Suppressor macrophage (primary cell): Measurements from ENCODE around the gene GOPC.
A peak's percentile ranks its signal among the peaks of the same experiment; 100 is the strongest.
"Not testable (repeated sequence)": the region's sequence is repeated elsewhere in the genome, so short reads cannot be mapped to it uniquely, and the experiment has no call there.

Experiments used
- DNase-seq, 4 experiments: peaks; one replicate each; pipeline ENCODE4 v3.0.0-alpha.2; 2020 to 2022
- total RNA-seq, 17 experiments: gene quantifications; one replicate each; lab custom pipeline; 2026; ENCODE audit warnings: mixed read lengths in 6 of 17, inconsistent platforms in 3 of 17; lab: John Stamatoyannopoulos, UW

The GOPC gene
- total RNA-seq: 27.3 to 49.0 (median 31.8) reads per million in 17 experiments

DNA sequence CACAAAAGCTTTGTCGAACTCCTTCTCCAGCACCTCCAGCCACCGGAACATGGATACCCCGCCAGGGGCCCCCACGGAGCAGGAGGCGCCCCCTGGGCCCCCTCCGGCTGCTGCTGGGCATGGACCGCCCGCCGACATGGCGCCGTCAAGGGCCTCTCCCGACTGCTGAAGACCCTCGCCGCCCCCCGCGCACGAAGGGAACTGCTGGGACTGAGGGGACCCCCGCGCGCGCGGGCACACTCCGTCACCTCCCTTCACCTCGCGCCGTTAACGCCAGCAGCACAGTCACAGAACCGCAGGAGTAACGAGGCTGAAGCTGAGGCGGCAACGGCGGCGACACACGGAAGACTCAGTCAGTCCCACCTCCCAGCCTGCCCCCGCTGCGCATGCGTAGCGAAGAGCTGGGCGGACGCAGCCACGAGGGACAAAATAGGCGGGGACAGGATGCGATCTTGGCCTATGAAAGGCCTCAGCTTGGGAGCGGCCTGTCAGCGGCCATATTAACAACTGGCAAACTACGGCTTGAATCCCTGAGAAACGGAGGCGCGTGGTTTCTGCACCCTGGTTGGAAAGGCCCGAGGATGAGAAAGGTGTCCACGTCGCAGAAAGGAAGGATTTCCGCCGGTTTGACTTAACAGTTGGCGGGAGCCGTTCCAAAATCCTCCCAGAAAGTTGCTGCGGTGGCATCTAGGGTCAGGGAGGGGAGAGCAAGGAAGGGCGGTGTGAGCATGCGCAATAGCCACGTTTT, at the start of gene GOPC:
Gene GOPC (minus strand): TSS at position 361 of the 748 bp plus-strand sequence. CDS start 223 bp downstream, at position 138.
- DNase-seq: peak; percentile 97 to 99 (median 98)

DNA sequence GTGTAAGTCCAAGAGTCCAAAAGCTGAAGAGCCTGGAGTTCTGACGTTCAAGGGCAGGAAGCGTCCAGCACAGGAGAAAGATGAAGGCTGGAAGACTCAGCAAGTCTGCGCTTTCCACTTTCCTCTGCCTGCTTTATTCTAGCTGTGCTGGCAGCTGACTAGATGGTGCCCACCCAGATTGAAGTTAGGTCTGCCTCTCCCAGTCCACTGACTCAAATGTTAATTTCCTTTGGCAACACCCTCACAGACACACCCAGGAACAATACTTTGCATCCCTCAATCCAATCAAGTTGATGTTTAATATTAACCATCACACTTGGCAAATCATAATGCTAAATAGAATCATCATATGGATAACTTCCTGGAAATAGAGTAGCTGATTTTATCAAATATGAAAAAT, 49.7 kb upstream of the GOPC start:
- DNase-seq: not testable (repeated sequence)

DNA sequence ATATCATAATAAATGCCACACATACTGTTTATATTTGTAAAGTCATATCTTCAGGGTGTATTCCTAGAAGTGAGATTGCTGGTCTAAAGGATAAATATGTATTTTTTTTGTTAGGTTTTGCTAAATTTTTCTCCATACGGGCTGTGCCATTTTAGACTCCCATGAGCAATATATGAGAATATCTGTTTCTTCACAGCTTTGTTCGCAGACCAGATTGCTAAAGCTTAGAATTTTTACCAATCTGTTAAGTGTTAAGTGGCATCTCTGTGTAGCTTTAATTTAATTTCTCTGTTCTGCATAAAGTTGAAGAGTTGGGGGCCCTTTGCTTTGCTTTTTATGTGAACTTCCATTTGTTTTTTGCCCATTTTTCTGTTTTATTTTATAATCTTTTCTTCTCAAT, 40.7 kb upstream of the GOPC start:
- DNase-seq: no peak

DNA sequence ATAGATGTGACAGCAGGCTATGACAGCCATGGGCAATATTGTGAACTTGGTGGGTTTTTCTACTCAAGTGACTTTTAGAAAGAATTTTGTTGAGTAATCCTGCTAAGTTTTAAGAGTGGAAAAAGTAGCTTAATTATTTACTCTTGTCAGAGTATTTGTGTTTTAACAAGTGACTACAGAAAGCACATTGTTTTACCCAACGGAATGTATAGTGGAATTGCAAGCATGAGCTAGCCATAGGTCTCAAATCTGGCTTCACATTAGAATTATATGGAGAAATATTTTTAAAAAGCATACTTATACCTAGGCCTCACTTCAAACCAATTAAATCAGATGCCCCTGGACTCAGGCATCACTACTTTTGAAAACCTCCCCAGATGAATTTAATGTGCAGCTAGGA, 35.5 kb upstream of the GOPC start:
- no peak for DNase-seq

DNA sequence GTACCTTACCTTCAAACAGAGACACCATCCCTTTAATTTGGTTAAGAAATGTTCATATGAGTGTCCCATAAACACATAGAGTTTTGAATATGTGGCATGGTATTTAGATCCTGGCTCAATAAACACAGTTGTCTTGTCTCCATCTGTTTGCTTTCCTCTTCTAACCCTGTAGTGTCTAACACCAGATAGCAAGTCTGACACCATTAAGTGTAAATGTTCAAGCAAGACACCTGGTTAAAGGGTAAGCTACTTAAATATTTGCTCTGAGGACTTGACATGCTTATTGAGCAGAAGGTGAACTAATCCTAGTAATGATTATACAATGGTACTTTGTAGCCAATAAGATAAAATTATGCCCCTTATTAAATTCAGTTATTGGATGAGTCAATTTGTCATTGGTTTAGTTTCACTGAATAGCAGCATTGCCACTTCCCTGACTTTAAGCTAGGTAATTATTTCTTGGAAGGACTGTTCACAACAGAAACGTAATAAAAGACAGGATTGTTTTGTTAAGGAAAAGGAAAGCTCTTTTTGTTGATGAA, 26.9 kb upstream of the GOPC start:
- DNase-seq: no peak

DNA sequence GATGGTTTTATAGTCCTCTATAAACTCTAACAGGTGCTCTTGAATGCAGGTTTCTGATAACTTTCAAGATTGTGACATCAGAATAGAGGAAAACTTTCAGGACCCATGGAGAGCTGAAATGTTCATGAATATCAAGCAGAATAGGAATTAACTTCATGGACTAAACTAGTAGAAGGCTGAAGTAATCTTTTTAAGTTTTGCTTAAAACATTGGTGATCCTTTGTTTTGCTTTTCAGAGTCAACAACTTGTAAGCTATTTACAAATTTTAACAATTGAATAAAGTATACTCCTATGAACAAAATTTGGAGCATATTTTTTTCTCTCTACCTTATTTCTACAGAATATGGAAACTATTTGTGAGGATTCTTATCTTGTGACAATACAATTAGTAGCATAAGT, 25.2 kb upstream of the GOPC start:
- DNase-seq: no peak

DNA sequence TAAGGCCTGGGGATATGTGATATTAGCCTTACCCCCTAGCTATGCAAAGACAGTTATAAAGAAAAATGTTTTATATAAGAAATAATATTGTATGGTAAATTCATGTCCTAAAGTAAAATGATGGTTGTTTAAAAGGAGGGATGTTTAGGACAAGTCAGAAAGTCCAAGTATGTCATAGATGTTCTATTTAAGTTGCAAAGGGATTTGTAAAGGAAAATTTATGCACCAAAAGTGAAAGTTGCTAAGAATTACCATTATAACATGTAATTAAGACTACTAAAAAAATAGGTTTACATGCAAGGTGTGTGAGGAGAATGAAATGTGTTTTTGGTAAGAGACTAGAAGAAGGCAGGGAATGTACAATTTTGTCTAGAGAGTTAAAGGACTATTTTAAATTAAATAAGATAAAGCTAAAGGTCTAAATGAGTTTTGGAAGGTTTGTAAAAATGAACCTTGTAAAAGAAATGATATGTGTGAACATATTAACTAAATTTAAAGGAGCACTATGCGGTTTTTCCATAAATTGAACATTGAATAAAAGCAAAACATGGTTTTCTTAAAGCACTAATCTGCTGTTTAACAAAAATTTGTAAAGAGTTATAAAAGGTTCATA, 22.7 kb upstream of the GOPC start:
- no peak for DNase-seq

DNA sequence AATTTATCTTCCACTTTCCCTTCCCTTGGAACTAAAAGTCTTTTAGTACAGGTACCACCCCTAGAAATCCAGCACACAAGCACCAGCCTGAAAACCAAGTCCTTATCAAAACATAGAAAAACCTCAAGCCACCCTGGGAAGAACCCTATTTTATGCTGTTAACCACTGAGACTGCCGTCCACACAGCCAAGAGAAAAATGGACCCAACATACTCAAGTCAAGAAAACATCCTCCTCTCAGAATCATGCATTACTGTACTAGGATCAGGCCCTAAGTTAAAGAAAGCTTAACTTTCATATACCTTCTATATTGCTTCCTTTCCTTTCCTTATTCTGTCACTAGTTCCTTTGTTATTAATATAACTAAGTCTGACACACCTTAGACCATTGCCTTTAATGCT, 16.9 kb upstream of the GOPC start:
- DNase-seq: no peak

DNA sequence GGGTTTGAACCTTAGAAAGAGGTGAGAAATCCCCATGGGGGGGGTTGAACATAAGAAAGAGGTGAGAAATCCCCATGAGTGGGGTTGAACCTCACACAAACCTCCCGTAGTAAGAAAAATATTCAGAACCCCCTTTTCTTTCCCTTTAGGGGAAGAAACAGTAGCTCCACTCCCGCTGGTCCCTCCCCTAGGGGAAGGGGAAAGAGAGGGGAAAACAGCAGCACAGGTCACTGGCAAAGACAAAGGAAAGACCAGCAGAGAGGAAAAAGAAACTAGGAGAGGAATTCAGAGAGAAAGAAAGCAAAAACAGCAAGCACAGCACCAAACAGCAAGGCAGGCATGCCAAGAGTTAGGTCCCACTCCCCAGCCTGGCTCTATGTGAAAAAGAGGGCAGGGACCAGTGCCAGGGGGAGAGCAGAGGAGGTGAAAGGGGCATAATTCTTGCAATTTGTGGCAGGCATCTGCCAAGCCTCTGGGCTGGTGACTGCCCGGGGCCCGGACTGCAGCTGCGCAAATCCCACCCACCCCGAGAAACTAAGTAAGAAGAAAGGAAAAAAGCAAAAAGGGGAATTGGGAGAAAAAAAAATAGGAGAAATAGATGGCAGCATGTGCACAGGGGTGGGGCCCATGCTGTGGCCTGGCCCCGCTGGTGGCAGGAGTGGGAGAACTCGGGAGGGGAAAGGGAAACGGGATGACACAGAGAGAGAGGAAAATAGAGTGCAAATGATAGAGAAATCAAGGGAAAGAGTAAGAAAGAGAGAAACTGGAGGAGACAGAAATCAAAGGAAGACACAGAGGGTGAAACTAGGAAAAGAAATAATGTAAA, 15.1 kb upstream of the GOPC start:
- no peak for DNase-seq

DNA sequence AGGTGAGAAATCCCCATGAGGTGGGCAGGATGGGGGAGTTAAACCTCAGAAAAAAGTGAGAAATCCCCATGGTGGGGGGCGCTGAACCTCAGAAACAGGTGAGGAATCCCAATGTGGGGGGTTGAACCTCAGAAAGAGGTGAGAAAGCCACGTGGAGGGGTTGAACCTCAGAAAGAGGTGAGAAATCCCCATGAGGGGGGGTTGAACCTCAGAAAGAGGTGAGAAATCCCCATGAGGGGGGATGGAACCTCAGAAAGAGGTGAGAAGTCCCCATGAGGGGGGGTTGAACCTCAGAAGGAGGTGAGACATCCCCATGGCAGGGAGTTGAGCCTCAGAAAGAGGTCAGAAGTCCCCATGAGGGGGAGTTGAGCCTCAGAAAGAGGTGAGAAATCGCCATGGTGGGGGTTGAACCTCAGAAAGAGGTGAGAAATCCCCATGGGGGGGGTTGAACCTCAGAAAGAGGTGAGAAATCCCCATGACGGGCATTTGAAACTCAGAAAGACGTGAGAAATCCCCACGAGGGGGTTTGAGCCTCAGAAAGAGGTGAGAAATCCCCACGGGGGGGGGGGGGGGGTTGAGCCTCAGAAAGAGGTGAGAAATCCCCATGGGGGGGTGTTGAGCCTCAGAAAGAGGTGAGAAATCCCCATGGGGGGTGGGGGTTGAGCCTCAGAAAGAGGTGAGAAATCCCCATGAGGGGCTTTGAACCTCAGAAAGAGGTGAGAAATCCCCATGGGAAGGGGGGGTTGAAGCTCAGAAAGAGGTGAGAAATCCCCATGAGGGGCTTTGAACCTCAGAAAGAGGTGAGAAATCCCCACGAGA, 14.3 kb upstream of the GOPC start:
- DNase-seq: no peak

DNA sequence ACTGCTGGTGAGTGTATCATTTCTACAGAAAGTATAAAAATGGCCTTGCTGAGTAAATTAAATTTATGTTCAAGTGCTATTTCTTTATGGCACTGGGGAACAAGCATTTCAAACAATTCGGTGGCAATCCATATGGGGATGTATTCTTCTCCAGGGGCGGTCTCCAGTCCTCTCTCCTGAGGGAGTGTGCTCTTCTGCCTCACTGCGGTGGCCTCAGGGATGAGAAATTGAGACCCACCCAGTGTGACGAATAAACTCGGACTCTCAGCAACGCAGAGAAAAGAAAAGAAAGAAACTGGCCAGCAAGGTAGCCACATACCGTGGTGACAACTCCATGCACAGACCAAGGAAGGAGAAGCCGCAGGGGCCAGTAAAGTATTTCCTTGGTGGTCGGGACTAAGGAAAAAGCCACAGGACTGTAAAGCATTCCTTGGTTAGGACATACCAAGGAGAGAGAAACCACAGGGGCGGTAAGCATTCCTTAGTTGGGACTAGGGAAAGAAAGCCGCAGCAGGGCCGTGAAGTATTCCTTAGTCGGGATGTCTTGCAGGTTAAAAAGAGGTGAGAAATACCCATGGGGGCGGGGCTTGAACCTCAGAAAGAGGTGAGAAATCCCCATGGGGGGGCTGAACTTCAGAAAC, 13.6 kb upstream of the GOPC start:
- DNase-seq: no peak

DNA sequence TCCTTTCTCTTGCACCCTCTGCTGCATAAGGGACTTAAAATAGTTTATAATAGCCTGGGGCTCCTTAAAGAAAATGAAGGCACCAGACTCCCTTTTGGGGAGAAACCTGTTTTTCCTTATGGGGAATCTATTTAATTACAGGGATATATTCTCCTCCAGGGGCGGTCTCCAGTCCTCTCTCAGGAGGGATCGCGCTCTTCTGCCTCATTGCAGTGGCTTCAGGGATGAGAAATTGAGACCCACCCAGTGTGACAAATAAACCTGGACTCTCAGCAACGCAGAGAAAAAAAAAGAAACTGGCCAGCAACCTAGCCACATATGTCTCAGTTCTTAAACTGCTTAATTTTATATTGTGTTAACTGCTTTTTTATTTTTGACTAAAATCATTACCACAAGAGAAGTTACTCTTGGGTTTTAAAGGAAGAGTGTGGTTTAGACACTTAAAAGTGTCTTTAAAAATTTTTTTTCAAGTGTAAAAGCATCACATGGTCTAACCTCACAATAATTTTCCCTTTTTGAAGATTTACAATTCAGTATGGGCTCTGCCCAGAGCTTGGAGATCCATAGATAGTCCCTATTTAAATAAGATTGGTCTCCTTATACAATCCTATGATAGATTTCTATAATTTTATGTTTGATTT, 11.7 kb upstream of the GOPC start:
- DNase-seq: no peak

DNA sequence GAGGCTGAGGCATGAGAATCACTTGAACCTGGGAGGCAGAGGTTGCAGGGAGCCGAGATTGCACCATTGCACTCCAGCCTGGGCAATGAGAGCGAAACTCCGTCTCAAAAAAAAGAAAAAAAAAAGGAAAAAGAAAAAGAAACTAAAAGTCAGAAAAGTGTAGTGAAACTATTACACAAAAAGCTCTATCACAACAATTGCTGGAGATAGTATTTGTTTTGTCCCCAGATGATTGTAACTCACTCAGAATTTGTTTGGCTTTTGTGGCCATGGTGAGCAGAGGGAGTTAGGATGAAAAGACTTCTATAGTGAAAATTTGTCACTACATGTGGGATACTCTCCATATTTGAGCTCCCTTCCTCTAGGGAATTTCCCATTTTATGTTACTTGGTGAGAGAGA, 5.2 kb upstream of the GOPC start:
- peak in 1 of 4 experiments; percentile 28 for DNase-seq

DNA sequence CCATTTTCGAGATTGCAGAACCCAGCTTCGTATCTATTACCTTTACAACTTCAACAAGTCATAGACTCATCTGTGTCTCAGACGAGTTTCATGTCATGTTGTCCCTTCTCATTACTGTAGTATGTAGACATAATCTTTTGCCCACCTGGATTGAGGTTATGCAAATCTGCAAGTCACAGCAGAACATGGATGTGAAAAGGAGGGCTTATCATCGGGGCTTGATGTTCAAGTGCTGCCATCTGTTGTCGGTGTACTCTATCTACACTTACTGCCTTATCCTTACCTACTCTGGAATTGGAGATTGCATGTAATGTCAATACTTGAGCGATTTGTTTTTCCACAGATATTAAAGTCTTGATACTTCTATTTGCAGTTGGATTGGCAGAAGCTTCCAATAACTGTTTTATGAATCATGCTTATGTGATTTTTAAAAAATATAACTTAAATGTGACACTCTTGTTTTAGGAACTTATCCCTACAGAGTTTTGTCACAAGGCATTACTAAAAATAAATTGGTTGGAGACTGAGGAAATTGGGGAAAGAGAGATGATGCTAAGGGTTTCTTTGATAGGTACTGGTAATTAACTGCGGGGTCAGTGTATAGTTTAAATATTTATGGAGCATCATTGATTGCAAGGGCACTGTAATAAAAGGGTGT, 3.0 kb upstream of the GOPC start:
- DNase-seq: peak; percentile 49 to 71 (median 58)

DNA sequence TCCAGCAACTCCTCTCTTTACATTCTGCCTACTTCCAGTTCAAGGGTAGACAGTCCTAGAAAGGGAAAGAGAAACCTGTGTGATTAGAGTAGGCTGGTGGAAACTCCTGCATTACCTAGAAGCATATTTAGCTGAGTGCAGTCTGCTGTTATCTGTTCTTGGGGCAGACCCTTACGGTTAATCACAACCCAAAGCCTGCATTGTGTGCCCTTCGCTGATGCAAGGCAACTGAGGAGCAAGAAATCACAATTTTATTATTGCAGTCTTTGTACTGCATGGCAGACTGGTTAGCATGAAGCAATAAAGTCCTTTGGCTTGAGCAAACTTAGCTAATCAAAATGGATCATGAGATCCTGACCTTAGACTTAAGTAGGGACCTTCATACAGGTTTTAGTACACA, 1.5 kb upstream of the GOPC start:
- DNase-seq: no peak

DNA sequence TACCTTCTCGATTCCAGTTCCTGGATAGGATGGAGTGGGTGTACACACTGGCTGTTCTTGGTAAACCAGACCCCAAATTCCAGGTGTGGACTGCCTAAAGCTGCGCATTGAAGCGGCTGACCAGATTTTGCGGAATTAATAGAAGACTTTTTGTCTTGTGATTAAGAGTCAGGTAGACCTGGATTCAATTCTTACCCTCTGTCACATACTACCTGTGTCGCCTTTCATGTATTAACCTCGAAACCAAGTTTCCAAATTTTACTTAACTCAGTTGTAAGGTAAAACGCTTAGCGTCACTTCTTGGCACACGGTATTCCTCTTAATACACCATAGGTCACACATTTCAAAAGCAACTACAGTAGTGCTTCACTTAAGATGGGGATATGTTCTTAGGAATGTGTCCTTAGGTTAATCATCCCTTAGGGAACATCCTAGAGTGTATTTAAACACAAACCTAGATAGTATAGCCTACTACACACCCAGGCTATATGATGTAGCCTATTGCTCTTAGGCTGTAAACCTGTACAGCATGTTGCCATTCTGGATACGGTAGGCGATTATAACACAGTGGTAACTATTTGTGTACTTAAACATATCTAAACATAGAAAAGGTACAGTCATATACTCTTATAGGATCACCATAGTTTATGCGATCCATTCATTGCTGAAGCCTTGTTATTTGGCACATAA, 733 bp upstream of the GOPC start:
- DNase-seq: no peak

DNA sequence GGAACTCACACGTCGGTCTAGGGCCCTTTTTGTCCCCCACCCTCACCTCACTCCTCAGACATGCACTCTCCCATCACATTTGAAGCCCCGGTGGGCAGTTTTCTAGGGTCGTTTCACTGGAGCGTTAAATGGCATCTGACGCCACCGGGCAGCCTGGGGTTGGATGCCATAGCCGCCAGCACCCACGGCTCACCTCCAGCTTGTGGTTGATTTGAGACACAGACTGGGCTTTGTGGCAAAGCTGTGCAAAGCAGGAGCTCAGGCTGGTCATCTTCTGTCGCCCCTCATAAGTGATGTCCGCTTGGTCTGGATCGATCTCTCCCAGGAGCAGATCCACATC, 530 bp downstream of the GOPC start:
- no peak for DNase-seq

DNA sequence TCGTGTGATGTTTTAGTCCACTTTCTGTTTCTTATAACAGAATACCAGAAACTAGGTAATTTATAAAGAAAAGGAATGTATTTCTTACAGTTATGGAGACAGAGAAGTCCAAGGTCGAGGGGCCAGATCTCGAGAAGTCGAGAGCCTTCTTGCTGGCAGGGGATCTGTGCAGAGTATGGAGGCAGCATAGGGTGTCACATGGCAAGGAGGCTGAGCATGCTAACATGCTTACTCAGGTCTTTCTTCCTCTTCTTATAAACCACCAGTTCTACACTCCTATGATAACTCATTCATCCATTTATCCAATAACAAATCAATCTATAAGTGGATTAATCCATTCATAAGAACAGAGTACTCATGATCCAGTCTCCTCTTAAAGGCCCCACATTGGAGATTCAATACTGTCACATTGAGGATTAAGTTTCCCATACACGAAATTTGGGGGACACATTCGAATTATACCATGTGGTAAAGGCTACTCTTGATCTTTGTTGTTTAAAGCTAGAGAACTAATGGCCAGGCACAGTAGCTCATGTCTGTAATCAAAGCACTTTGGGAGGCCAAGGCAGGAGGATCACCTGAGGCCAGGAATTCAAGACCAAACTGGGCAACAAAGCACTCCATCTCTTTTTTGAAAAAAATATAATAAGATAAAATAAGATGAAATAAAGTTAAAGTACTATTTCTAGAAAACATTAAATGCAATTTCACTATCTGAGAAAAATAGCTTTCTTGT, 2.1 kb downstream of the GOPC start:
- DNase-seq: peak in 3 of 4 experiments; percentile 7 to 15 (median 13)

DNA sequence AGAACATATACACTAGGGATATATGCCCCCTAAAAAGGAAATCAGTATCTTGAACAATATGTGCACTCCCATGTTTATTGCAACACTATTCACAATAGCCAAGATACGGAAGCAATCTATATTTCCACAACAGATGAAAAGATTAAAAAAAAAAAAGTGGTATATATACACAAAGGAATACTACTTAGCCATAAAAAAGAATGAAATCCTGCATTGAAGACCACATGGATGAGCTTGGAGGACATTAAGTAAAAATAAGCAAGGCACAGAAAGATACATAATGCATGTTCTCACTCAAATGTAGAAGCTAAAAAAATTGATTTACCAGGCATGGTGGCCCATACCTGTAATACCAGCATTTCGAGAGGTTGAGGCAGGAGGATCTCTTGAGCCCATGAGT, 4.6 kb downstream of the GOPC start:
- DNase-seq: no peak
